Gastroesophageal sphincter (tissue), 3 donors: ENCODE results near the gene LETM1.

Source experiments
- CTCF ChIP-seq, 4 experiments: fragments of 200-600 bp in 2 of 4; fragments of 450-650 bp in 2 of 4; sonication (generic) in 1 of 4; IDR thresholded peaks; one replicate each; pipeline ENCODE4 v1.5.1; 2017 to 2019; ENCODE audit warnings: antibody characterized with exemption in 4 of 4, mild to moderate bottlenecking in 2 of 4, moderate library complexity in 2 of 4
- POLR2AphosphoS5 ChIP-seq: sonication (generic); formaldehyde crosslinking; IDR thresholded peaks from one replicate; pipeline ENCODE4 v1.6.1; 2017; ENCODE audit warnings: antibody characterized with exemption

GRCh38 chr4:1810765-1811164, 45.2 kb downstream of the LETM1 start:
- no peak for TF ChIP-seq CTCF (IDR thresholded peaks at IDR 0.05)
- TF ChIP-seq POLR2AphosphoS5: no peak
